Astrocyte (in vitro differentiated cells and primary cell): ENCODE results near the gene CD9.

Experiments
- EZH2 ChIP-seq: IDR thresholded peaks from 2 replicates; pipeline ENCODE4 v1.6.1; 2012; ENCODE audit warnings: mild to moderate bottlenecking, low read length, inconsistent platforms; ENCODE audit not compliant: insufficient read depth
- TF ChIP-seq, protein P1 (sequence below): IDR thresholded peaks from 2 replicates; pipeline ENCODE4 v1.5.1; 2011; ENCODE audit warnings: low read depth, mild to moderate bottlenecking, inconsistent platforms, low read length, moderate library complexity; ENCODE audit not compliant: insufficient read depth

DNA sequence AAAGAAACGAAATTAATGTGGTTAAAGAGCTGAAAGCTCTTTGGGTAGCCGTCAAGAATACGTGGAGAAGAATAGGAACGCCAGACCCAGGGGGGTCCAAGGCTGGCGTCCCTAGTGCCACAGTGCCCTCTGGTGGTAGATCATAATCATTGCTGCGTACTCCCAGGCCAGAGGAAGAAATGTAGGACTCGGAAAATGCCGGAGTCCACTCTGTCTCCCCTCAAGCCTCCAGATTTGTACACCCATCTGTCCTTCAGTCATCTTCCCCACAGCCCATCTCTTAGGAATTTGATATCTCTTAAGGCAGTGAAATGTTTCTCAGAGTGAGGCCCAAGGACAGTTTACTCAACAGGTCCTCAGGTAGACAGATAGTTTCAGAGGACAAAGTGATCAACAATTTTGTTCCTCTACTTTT lies 84.9 kb downstream of the CD9 start:
- TF ChIP-seq, protein P1, sequence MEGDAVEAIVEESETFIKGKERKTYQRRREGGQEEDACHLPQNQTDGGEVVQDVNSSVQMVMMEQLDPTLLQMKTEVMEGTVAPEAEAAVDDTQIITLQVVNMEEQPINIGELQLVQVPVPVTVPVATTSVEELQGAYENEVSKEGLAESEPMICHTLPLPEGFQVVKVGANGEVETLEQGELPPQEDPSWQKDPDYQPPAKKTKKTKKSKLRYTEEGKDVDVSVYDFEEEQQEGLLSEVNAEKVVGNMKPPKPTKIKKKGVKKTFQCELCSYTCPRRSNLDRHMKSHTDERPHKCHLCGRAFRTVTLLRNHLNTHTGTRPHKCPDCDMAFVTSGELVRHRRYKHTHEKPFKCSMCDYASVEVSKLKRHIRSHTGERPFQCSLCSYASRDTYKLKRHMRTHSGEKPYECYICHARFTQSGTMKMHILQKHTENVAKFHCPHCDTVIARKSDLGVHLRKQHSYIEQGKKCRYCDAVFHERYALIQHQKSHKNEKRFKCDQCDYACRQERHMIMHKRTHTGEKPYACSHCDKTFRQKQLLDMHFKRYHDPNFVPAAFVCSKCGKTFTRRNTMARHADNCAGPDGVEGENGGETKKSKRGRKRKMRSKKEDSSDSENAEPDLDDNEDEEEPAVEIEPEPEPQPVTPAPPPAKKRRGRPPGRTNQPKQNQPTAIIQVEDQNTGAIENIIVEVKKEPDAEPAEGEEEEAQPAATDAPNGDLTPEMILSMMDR: peak; percentile 98
- no peak for TF ChIP-seq EZH2
